Left kidney (tissue), 8 donors: ENCODE results near the gene AKIP1. TPM values are rescaled to one million over a fixed set of nuclear protein-coding genes. Genes with fewer than 3 reads are reported as not detected.
A peak's percentile ranks its signal among the peaks of the same experiment; 100 is the strongest.
"Not testable (repeated sequence)": the region's sequence is repeated elsewhere in the genome, so short reads cannot be mapped to it uniquely, and the experiment has no call there.

ENCODE experiments used
- DNase-seq: peaks from one replicate; pipeline ENCODE4 v3.0.0-alpha.2; 2013
- long read RNA-seq, 8 donors: transcript quantifications; one replicate each; lab custom pipeline, GENCODE V29; 2026
- polyA plus RNA-seq: library from polyadenylated mRNA; unstranded; fragments of 120-200 nt; gene quantifications from one replicate; pipeline ENCODE4 v1.2.1, GENCODE V29; 2013; ENCODE audit not compliant: insufficient read length

Gene AKIP1, protein sequence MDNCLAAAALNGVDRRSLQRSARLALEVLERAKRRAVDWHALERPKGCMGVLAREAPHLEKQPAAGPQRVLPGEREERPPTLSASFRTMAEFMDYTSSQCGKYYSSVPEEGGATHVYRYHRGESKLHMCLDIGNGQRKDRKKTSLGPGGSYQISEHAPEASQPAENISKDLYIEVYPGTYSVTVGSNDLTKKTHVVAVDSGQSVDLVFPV
- 21.2 TPM for polyA plus RNA-seq
- long read RNA-seq, donor 1, transcript AKIP1-204 (4 exons, 1,084 nt) = major isoform, 5 of 9 reads
- long read RNA-seq, donor 1, partial matches to known transcripts = 0 of 9 reads
- long read RNA-seq, donor 1, other reads (novel, unspliced or antisense) = 0 of 9 reads
- long read RNA-seq, donor 2, transcript AKIP1-204 (4 exons, 1,084 nt) = major isoform, 5 of 8 reads
- long read RNA-seq, donor 2, partial matches to known transcripts = 0 of 8 reads
- long read RNA-seq, donor 2, other reads (novel, unspliced or antisense) = 0 of 8 reads
- long read RNA-seq, donor 3, partial matches to known transcripts = 0 of 7 reads
- long read RNA-seq, donor 3, other reads (novel, unspliced or antisense) = 0 of 7 reads
- long read RNA-seq, donor 4, partial matches to known transcripts = 0 of 3 reads
- long read RNA-seq, donor 4, other reads (novel, unspliced or antisense) = 0 of 3 reads
- long read RNA-seq, donor 5, transcript AKIP1-204 (4 exons, 1,084 nt) = major isoform, 10 of 12 reads
- long read RNA-seq, donor 5, partial matches to known transcripts = 0 of 12 reads
- long read RNA-seq, donor 5, other reads (novel, unspliced or antisense) = 0 of 12 reads
- long read RNA-seq, donor 6, transcript AKIP1-204 (4 exons, 1,084 nt) = major isoform, 5 of 6 reads
- long read RNA-seq, donor 6, partial matches to known transcripts = 0 of 6 reads
- long read RNA-seq, donor 6, other reads (novel, unspliced or antisense) = 0 of 6 reads
- long read RNA-seq, donor 7, partial matches to known transcripts = 0 of 11 reads
- long read RNA-seq, donor 7, other reads (novel, unspliced or antisense) = 0 of 11 reads
- long read RNA-seq, donor 8, partial matches to known transcripts = 0 of 7 reads
- long read RNA-seq, donor 8, other reads (novel, unspliced or antisense) = 0 of 7 reads

DNA sequence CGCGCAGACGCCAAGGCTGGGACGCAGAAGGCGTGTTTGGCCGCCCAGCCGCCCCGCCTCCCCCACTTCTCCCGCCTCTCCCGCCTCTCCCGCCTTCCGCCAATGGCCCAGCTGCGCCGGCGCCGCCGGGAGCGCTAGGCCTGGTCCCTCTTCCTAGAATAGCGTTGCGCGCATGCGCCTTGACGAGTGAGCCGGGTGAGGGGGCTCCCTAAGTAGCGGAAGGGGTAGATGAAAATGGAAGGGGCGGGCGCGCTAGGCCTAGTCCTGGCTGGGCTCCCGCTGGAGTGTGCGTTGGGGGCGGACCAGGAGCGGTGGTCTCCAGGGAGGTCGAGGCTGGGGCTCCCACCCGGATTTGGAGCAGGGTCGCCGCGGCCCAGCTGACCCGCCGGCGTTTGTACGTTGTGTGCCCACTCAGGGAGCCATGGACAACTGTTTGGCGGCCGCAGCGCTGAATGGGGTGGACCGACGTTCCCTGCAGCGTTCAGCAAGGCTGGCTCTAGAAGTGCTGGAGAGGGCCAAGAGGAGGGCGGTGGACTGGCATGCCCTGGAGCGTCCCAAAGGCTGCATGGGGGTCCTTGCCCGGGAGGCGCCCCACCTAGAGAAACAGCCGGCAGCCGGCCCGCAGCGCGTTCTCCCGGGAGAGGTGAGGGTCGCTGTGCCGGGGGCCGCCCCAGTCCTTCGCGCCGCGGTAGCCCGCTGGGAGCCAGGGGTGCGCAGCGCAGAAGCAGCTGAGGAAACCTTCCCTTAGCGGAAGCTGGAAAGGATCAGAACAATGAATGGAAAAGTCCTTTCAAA is at the start of gene AKIP1:
TSS of gene AKIP1 (plus strand) at position 161 of the 795 bp plus-strand sequence. CDS start at position 422, 261 bp downstream.
- peak; percentile 97 for DNase-seq

DNA sequence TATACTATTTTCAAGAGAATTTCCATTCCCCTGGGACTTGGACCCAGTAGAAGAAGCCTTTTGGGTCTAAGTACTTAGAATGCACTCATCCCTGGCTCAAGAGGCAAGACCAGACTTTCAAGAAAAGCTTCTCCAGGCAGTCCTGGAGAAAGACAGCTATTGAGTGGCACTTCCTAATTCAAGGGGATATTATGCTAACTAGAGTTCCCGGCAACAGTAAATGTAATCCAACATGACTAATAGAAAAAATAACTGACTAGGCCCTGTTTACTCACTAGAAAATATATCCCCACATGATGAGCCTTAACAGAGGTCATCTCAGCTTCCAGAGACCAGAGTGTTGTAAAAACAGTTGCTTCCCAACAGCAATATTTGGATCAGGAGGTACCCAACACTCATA is 47.2 kb upstream of the AKIP1 start:
- DNase-seq = no peak

DNA sequence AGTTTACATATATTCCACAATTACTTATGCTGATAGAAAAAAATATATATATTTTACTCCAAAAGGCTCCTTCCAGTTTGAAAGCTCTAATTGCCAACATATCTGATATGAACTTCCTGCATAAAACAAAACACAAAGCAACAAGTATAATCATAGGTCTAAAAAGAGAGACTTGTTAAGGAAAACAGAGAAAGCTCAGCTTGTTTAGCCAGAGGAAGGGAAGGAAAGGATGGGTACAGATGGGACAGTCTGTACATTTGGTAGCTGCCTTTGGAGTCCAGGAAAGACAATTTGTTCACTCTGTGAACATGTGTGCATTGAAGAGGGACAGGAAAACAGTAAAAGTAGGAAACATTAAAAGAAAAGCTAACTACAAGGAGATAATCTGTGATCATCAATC is 45.7 kb upstream of the AKIP1 start:
- DNase-seq = no peak

DNA sequence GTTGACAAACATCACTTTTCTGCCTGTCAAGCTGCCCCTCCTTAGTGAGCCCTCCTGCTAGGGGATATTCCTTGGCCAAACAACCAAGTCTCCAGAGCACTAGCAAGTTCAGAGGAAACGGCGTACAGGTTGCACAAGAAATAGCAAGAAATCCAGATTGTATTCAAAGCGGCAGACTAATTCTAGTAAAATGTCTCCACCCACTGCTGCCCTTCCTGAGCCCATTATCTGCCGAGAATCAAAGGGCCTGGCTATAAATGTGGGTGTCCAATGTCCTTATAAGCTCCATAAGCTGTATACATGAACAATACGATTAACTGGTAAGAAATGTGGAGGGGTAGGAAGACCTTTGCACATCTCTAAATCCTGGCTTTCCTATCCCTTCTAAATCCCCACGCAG is 44.0 kb upstream of the AKIP1 start:
- no peak for DNase-seq

DNA sequence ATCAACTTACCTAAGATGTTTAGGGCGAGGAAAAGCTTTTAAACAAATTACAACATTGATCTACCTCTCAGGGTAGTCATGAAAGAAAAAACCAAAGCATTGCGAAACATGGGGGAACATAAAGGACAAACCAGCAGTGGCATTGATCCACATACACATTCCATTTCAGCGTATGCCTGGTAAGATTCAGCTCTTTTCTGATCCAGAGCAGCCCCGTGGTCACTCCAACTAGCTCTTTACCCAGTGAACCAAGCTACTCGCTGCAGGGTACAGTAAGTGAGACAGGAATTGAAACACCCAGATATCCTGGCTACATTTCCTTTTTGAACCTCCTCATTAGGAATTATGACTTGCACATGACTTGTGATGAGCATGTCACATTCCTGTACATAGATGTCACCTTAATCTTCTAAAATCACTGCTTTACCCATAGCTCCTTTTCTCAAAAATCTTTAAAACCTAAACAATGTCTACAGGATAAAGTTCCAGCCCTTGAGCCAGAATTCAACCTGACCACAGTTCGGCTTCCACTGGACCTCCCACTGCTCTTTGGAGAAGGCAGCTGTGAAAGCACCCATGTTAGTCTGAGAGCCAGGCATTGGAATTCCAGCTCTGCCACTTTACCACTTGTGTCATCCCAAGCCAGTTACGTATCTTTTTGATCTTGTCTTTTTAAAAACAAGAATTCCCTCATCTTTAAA is 42.9 kb upstream of the AKIP1 start:
- DNase-seq = no peak

DNA sequence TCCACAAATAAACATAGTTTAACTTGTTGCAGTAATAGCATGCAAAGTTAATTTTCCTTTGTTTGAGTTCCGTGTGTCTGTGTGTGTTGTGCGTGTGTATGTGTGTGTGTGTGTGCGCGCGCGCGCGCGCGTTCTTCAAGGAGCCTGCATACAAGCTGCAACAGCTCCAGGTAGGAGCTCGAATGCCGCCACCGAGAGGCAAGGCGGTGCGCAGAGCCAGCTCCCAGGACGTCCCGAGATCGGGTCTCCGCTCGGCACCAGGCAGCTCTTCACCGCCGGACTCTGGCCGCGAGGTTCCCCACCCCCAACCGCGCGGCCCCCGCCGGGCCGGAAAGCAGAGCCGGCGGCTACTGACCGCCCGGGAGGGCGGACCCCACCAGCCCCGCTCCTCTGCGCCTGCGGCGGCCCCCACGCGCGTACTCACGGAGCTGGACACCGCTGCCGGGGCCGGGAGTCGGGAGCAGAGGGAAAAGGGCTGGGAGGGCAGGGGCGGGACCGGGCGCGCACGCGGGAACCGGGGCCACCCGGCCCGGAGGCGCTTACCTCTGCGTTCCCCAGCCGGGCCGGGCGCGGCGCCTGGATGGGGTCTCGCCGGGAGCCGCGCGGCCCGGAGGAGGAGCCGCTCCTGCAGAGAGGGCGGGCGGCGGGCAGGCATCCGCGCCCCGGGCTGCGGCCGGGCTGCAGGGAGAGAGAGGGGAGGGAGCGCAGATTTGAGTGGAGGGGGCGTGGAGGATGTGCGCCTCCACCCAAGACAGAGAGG is 40.4 kb upstream of the AKIP1 start:
- peak; percentile 77 for DNase-seq

DNA sequence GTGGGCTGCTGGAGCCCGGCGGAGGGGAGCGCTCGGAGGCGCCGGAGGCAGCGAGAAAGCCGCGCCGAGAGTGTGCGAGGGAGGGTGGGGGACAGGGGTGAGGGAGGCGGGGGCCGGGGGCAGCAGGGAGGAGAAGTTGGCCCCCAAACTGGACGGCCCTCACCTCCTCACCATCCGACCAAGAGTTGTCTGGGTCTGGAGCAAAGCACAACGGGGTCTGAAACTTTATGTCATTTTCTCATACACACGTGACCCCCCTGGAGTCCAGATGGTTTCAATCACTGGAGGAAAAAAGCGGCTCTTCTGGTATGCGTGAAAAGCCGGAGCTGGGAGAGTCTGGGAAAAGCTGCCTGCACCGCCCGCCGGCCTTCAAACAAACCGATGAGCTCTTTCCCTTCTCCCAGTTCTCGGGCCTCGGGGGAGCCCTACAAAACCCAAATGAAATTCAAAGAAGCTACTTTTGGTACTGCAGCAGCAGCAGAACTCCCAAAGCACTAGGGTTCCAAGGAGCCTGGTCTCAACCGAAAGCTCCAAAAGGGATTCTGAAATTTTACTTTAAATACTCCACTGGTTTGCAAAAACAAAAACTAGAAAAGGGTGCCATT is 39.7 kb upstream of the AKIP1 start:
- peak; percentile 96 for DNase-seq

DNA sequence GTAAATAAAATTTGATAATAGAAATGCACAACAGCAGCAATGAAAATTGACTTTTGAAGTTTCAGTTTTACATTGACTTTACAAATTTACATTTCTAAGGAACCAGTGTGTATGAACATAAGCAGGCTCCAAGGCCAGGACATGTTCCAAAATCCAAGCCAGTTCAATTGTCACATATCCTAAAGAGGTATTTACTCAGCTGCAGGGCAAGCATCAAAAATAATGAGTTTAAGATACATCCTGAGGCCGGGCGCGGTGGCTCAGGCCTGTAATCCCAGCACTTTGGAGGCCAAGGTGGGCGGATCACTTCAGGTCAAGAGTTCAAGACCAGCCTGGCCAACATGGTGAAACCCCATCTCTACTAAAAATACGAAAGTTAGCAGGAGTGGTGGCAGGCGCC is 39.0 kb upstream of the AKIP1 start:
- DNase-seq = peak; percentile 15

DNA sequence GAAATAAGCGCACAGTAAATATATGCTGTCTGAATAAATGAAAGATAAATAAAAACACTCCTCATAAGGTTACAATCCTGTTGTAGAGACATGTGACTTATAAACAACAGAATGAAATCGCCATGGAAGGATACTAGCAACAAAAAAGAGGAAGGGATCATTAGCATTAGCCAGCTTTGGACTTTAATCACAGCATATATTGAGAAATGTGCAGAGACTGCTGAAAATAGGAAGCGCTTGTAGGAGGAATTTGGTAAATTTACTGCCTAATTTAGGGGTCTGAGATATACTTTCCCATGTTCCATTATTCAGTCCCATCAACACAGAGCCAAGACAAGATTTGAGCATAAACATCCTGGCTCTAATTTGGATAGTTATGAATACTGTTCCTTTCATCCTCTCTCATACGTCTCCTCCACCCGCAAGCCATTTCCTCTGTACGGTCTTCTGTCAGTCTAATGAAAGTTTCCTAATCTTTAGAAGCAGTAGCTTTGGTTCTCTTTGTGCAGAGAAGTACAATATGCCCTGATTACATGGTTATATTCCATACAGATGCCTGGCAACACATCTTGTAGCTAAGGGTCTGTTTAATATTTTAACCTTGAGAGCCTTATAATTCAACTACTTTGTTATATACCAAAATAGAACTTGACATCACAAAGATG is 37.1 kb upstream of the AKIP1 start:
- DNase-seq = no peak

DNA sequence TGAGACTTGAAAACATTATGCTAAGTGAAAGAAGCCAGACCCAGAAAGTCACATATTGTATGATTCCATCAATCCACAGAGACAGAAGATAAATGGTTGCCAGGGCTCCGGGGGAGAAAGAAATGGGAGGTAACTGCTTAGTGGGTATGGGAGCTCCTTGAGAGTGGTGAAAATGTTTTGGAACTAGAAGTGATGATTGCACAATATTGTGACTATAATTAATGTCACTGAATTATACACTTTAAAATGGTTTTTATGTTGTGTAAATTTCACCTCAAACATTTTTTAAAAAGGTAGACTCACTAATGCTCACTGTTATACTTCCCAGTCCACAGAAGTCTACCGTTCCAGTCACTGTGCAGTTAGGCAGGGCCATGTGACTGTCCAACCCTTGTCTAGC is 32.2 kb upstream of the AKIP1 start:
- no peak for DNase-seq

DNA sequence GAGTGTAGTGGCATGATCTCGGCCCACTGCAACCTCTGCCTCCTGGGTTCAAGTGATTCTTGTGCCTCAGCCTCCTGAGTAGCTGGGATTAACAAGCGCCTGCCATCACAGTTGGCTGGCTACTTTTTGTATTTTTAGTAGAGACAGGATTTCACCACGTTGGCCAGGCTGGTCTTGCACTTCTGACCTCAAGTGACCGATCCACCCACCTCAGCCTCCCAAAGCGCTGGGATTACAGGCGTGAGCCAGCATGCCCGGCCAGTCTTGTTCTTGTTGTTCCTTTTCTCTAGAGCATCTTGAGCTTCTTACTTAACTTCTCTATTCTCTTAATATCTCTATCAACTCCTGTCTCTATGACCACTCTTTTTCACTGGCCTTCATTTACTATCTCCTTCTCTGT is 29.4 kb upstream of the AKIP1 start:
- DNase-seq = not testable (repeated sequence)

DNA sequence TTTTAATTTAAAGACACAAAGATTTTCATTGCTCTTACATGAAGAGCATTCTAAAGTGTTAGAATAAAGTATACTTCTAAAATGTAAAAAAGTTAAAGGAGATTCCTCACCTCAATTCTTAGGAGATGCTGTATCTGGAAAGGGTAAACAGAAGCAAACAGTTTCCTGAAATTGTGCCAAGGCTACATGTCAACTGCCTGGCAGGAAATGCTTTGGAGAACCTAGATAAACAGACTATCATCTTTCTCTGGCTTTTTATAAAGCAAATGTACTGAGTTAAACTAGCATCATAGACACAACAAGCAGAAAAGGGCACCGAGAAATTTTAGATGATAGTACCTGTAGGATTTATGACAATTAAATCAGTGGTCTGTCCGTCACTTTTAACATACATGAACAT is 24.7 kb upstream of the AKIP1 start:
- DNase-seq = no peak

DNA sequence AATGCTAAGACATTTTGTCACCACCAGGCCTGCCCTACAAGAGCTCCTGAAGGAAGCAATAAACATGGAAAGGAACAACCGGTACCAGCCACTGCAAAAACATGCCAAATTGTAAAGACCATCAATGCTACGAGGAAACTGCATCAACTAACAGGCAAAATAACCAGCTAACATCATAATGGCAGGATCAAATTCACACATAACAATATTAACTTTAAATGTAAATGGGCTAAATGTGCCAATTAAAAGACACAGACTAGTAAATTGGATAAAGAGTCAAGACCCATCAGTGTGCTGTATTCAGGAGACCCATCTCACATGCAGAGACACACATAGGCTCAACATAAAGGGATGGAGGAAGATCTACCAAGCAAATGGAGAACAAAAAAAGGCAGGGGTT is 19.8 kb upstream of the AKIP1 start:
- DNase-seq = not testable (repeated sequence)

DNA sequence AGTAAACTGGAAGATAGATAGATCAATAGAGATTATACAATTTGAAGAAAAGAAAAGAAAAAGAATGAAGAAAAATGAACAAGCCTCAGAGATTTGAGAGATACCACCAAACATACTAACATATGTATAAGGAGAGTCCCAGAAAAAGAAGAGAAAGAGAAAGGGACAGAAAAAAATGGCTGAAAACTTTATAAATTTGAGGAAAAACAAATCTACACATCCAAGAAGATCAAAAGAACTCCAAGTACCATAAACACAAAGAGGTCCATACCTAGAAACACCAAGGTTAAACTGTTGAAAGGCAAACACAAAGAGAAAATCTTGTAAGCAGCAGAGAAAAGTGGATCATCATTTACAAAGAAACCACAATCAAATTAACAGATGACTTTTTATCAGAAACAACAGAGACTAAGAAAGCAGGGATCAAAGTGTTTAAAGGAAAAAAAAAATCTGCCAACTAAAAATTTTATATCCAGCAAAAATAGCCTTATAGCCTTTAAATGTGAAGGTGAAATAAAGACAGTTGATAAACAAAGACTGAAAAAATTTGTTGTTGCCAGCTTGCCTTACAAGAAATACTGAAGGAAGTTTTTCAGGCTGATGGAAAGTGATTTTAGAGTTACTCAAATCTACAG is 11.8 kb upstream of the AKIP1 start:
- DNase-seq = no peak

DNA sequence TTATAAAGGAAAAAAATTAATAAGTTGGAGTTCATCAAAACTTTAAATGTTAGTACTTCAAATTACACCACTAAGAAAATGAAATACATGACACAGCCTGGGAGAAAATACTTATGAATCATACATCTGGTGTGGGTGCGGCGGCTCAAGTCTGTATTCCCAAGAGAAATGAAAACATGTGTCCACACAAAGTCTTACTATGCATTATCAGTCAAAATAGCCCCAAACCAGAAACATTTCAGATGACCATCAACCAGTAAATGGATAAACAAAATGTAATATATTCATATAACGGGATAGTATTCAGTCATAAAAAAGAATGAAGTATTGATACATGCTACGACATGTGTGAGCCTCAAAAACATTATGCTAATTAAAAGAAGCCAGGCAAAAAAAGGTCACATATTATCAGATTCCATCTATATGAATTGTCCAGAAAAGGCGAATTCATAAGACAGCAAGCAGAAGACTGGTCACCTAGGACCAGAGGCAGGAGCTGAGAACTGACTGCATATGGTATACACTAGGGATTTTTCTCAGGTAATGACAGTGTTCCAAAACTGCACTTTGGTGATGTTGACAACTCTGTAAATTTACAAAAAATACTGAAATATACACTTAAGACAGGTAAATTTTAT is 5.3 kb upstream of the AKIP1 start:
- DNase-seq = no peak

DNA sequence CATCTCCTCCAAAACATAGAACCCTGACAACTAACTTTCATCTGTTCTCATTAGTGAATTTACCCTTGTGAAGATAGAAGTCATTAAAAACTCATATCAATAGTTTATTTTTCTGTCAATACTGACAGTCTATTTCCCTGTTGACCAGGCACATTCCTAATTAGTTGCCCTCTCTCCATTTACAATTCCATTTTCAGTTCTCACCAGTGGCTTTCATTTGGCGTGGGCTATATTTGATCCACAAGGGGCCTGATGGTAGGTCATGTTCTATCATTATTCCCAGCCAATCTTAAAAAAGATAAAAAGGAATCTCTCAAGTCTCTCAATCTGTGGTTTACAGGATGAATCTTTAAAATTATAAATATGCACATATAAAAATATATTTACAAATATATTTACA is 3.9 kb upstream of the AKIP1 start:
- no peak for DNase-seq

DNA sequence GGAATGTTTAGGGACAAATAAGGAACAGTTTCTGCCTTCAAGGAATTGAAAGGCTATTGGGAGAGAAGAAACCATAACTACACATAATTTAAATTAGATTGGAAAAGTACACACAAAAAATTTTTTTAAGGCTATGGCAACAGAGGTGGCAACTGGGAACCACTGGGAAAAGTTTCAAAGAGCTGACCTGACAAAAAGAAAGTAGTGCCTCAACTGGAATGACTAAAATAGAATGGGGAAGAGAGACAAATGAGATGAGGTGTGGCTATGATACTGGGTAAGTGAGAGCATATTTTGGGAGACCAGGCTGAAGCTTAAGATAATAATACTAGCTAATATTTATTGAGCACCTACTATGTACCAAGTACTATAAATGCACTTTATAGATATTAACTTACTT is 2.9 kb upstream of the AKIP1 start:
- DNase-seq = no peak

DNA sequence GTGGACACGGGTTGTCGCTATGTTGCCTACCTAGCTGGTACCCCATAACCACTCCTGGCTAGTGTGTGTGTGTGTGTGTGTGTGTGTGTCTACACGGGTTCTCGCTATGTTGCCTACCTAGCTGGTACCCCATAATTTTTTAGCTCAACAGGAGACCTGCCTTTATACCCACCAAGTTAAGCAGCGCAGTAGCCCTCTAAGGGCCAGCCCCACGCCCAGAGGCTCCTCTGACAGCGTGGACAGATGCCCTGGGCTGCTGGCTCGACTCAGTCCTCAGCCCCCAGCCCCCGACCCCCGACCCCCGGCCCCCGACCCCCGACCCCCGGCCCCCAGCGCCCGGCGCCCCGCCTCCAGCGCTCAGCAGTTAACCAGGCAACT is 351 bp upstream of the AKIP1 start:
- DNase-seq = no peak
